Endothelial cell (in vitro differentiated cells): ENCODE measurements around the gene CMC2. TPM values are rescaled to one million over a fixed set of nuclear protein-coding genes. Genes with fewer than 3 reads are reported as not detected.

Experiments
- DNase-seq: peaks from one replicate; pipeline ENCODE4 v3.0.0; 2021; ENCODE audit warnings: low spot score
- H3K27ac Mint-ChIP-seq: one replicate; pipeline ENCODE4 v1.8.0; 2021; ENCODE audit warnings: mixed read lengths, inconsistent platforms; ENCODE audit not compliant: unreplicated experiment
- H3K27me3 Mint-ChIP-seq: one replicate; pipeline ENCODE4 v1.8.0; 2021; ENCODE audit warnings: mild to moderate bottlenecking, moderate library complexity, mixed read lengths, inconsistent platforms; ENCODE audit not compliant: unreplicated experiment
- H3K36me3 Mint-ChIP-seq: one replicate; pipeline ENCODE4 v1.8.0; 2021; ENCODE audit warnings: mild to moderate bottlenecking, low read depth, mixed read lengths, inconsistent platforms; ENCODE audit not compliant: unreplicated experiment
- H3K4me1 Mint-ChIP-seq: one replicate; pipeline ENCODE4 v1.8.0; 2021; ENCODE audit warnings: mild to moderate bottlenecking, mixed read lengths, inconsistent platforms; ENCODE audit not compliant: unreplicated experiment
- H3K4me3 Mint-ChIP-seq: one replicate; pipeline ENCODE4 v1.8.0; 2021; ENCODE audit warnings: mild to moderate bottlenecking, mixed read lengths, inconsistent platforms; ENCODE audit not compliant: unreplicated experiment
- H3K9me3 Mint-ChIP-seq: one replicate; pipeline ENCODE4 v1.8.0; 2021; ENCODE audit warnings: mixed read lengths, inconsistent platforms; ENCODE audit not compliant: unreplicated experiment
- CTCF ChIP-seq: fragments of 200-600 bp; sonication (generic); IDR thresholded peaks from one replicate; pipeline ENCODE4 v1.5.0; 2021; ENCODE audit warnings: antibody characterized with exemption; ENCODE audit not compliant: unreplicated experiment
- total RNA-seq: library from RNA; stranded (reverse); fragmentation: NEBNext Ultra II Directional; extraction: Animal tissue kit (Norgen Biotek cat#: 25700); gene quantifications from one replicate; pipeline ENCODE4 v1.2.1, GENCODE V29; 2021; ENCODE audit not compliant: unreplicated experiment

The CMC2 gene
- total RNA-seq, 1 donor from 2014 or later = 51.1 TPM

- TF ChIP-seq CTCF = no peak
- Mint-ChIP-seq H3K36me3 (no peaks in the 10 kb centered on the region), H3K4me3 (no peak overlapping the region), H3K4me1 (peaks cover 28% of the 10 kb centered on the region), H3K27me3 (no peaks in the 10 kb centered on the region), H3K9me3 (no peaks in the 10 kb centered on the region), H3K27ac (no peak overlapping the region)
- no peak for DNase-seq
These were observed 17.9 kb downstream of the CMC2 start for GRCh38 chr16:80988756-80989155.

- H3K9me3 Mint-ChIP-seq = no peaks in the 10 kb centered on the region
- H3K4me1 Mint-ChIP-seq = peaks cover 34% of the 10 kb centered on the region
- no peak overlapping the region for H3K4me3 Mint-ChIP-seq
- TF ChIP-seq CTCF = no peak
- no peaks in the 10 kb centered on the region for H3K27me3 Mint-ChIP-seq
- no peaks in the 10 kb centered on the region for H3K36me3 Mint-ChIP-seq
- H3K27ac Mint-ChIP-seq = peak overlapping the region; percentile 68
- no peak for DNase-seq
These were observed 20.1 kb downstream of the CMC2 start for GRCh38 chr16:80986557-80986956.

- no peak for DNase-seq
- no peaks in the 10 kb centered on the region for H3K36me3 Mint-ChIP-seq
- no peaks in the 10 kb centered on the region for H3K9me3 Mint-ChIP-seq
These were observed 21.1 kb downstream of the CMC2 start for GRCh38 chr16:80985611-80986010.

GRCh38 chr16:80984124-80984892 is 22.4 kb downstream of the CMC2 start:
- H3K9me3 Mint-ChIP-seq = no peaks in the 10 kb centered on the region
- no peaks in the 10 kb centered on the region for H3K27me3 Mint-ChIP-seq
- peak overlapping the region; percentile 91 for H3K27ac Mint-ChIP-seq
- DNase-seq = no peak
- H3K36me3 Mint-ChIP-seq = peaks cover 1% of the 10 kb centered on the region
- no peak overlapping the region for H3K4me3 Mint-ChIP-seq
- no peak for TF ChIP-seq CTCF
- H3K4me1 Mint-ChIP-seq = peaks cover 34% of the 10 kb centered on the region

More at GRCh38 chr16:80985611-80986010, 21.1 kb downstream of the CMC2 start:
- peak overlapping the region; percentile 69 for H3K4me3 Mint-ChIP-seq
- TF ChIP-seq CTCF = no peak
- no peaks in the 10 kb centered on the region for H3K27me3 Mint-ChIP-seq
- H3K4me1 Mint-ChIP-seq = peaks cover 34% of the 10 kb centered on the region
- peak overlapping the region; percentile 97 for H3K27ac Mint-ChIP-seq

- H3K4me3 Mint-ChIP-seq = no peak overlapping the region
- no peaks in the 10 kb centered on the region for H3K9me3 Mint-ChIP-seq
- peaks cover 5% of the 10 kb centered on the region for H3K36me3 Mint-ChIP-seq
- DNase-seq = no peak
- no peak for TF ChIP-seq CTCF
- peaks cover 33% of the 10 kb centered on the region for H3K4me1 Mint-ChIP-seq
- H3K27ac Mint-ChIP-seq = peak overlapping the region; percentile 55
- H3K27me3 Mint-ChIP-seq = no peaks in the 10 kb centered on the region
These were observed 24.0 kb downstream of the CMC2 start for GRCh38 chr16:80982646-80983045.
